ENCODE measurements around the gene PCDHA4. TPM values are rescaled to one million over a fixed set of nuclear protein-coding genes. Genes with fewer than 3 reads are reported as not detected.

PCDHA4 gene
- total and polyA plus RNA-seq, 2 experiments from 2014 or later, result 1.8 to 12.5 TPM

GRCh38 chr5:140857177-140857986 is 50.5 kb downstream of the PCDHA4 start:
- no peak overlapping the region for H2AFZ ChIP-seq
- no peak overlapping the region for H3K27ac Mint-ChIP-seq
- TF ChIP-seq ZNF114 (CRISPR knock-in tag; IDR thresholded peaks at IDR 0.05) (no peak), REST (IDR thresholded peaks at IDR 0.05; ENCODE audit: unreplicated experiment) (peak; percentile 52)
- H3K4me1 ChIP-seq (ENCODE audit: insufficient read depth), result no peaks in the 10 kb centered on the region; the same call in 1 of the 2 replicates
- H3K9me2 ChIP-seq (ENCODE audit: insufficient read depth), result no peaks in the 10 kb centered on the region
- no peak for DNase-seq (ENCODE audit: low spot score)
- H3K36me3 ChIP-seq (ENCODE audit: insufficient read depth), result no peaks in the 10 kb centered on the region
- peaks cover 37% of the 10 kb centered on the region for H3K9me3 Mint-ChIP-seq
- peak overlapping the region; percentile 92; the same call in 1 of the 3 replicates for H3K4me3 Mint-ChIP-seq
- H3K4me1 Mint-ChIP-seq, result peaks cover 7% of the 10 kb centered on the region; the same call in 2 of the 3 replicates
- no peak overlapping the region for H3K27ac ChIP-seq (ENCODE audit: low read depth)
- no peaks in the 10 kb centered on the region for H3K27me3 ChIP-seq (ENCODE audit: insufficient read depth)
- H3F3A ChIP-seq (replicated peaks; ENCODE audit: low read depth), result no peaks in the 10 kb centered on the region
- H3K36me3 Mint-ChIP-seq (ENCODE audit: low read depth), result peaks cover 51% of the 10 kb centered on the region
- no peaks in the 10 kb centered on the region for H4K20me1 ChIP-seq (replicated peaks; ENCODE audit: insufficient read depth)
- ATAC-seq, result no peak
- peaks cover 5% of the 10 kb centered on the region for H3K27me3 Mint-ChIP-seq (ENCODE audit: insufficient read depth, low read depth, poor library complexity)
- no peak overlapping the region for H3K4me2 ChIP-seq
- H3K4me3 ChIP-seq, result no peak overlapping the region
- peaks cover 15% of the 10 kb centered on the region for H3K79me2 ChIP-seq (replicated peaks; ENCODE audit: insufficient read depth)

GRCh38 chr5:140857987-140858240 is 51.0 kb downstream of the PCDHA4 start:
- H3K36me3 ChIP-seq (ENCODE audit: insufficient read depth), result no peaks in the 10 kb centered on the region
- Mint-ChIP-seq H3K36me3 (ENCODE audit: low read depth) (peaks cover 56% of the 10 kb centered on the region), H3K27me3 (ENCODE audit: insufficient read depth, low read depth, poor library complexity) (peaks cover 5% of the 10 kb centered on the region), H3K4me3 (peak overlapping the region; percentile 30; the same call in 1 of the 3 replicates), H3K27ac (no peak overlapping the region), H3K9me3 (peaks cover 42% of the 10 kb centered on the region), H3K4me1 (peaks cover 7% of the 10 kb centered on the region; the same call in 2 of the 3 replicates)
- no peak for ATAC-seq
- H3K4me3 ChIP-seq, result no peak overlapping the region
- no peaks in the 10 kb centered on the region; the same call in 1 of the 2 replicates for H3K4me1 ChIP-seq (ENCODE audit: insufficient read depth)
- H2AFZ ChIP-seq, result no peak overlapping the region
- H3K79me2 ChIP-seq (replicated peaks; ENCODE audit: insufficient read depth), result peaks cover 15% of the 10 kb centered on the region
- H3K9me2 ChIP-seq (ENCODE audit: insufficient read depth), result no peaks in the 10 kb centered on the region
- no peaks in the 10 kb centered on the region for H3K27me3 ChIP-seq (ENCODE audit: insufficient read depth)
- no peak overlapping the region for H3K27ac ChIP-seq (ENCODE audit: low read depth)
- H3F3A ChIP-seq (replicated peaks; ENCODE audit: low read depth), result no peaks in the 10 kb centered on the region
- no peaks in the 10 kb centered on the region for H4K20me1 ChIP-seq (replicated peaks; ENCODE audit: insufficient read depth)
- no peak for DNase-seq (ENCODE audit: low spot score)
- no peak overlapping the region for H3K4me2 ChIP-seq
- no peak for TF ChIP-seq NANOG (IDR thresholded peaks at IDR 0.05; ENCODE audit: borderline replicate concordance)
- no peak for TF ChIP-seq REST (IDR thresholded peaks at IDR 0.05; ENCODE audit: unreplicated experiment)
- TF ChIP-seq EZH2phosphoT487 (IDR thresholded peaks at IDR 0.05; ENCODE audit: unreplicated experiment), result no peak
- no peak for TF ChIP-seq ETS1 (IDR thresholded peaks at IDR 0.05)
- no peak for TF ChIP-seq ZNF331 (CRISPR knock-in tag; IDR thresholded peaks at IDR 0.05; ENCODE audit: low read depth)
- no peak for TF ChIP-seq EZH2 (IDR thresholded peaks at IDR 0.05; ENCODE audit: low read depth, unreplicated experiment)
- TF ChIP-seq JUNB (IDR thresholded peaks at IDR 0.05; ENCODE audit: unreplicated experiment), result no peak

Data from GM23338 (cell line).